T-helper 9 cell (primary cell): ENCODE data around the gene EFCAB6.
"Not testable (repeated sequence)": the region's sequence is repeated elsewhere in the genome, so short reads cannot be mapped to it uniquely, and the experiment has no call there.

Experiments
- DNase-seq: peaks from one replicate; pipeline ENCODE4 v3.0.0-alpha.2; 2020

The EFCAB6 gene

DNA sequence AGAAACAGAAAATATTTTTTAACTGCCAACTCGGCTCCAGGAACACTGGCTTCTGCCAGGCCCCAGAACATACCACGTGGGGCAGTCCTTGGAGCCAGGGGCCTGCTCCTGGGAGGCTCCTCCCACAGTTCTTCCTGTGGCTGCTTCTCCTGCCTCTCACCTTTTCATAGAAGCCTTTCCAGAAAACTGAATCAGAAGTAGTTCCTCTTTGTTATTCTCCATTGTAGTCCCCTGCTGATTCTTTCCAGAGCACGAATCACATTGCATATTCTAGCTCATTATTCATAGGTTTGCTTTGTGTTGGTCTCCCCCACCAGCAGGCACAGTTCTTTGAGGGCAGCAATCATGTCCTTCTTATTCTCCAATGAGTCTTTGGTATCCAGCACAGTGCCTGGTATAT is 106.0 kb downstream of the EFCAB6 start:
- no peak for DNase-seq

DNA sequence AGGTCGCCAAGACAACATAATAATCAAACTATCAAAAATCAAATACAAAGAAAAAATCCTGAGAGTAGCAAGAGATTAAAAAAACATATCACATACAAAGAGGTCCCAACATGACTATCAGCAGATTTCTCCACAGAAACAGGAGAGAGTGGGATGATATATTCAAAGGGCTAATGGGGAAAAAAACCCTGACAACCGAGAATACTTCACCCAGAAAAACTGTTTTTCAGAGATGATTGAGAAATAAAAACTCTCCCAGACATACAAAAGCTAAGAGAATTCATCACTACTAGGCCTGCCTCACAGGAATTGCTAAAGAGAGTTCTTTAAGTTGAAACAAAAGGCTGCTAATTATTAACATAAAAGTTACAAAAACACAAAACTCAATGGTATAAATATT is 108.1 kb downstream of the EFCAB6 start:
- DNase-seq, result no peak

DNA sequence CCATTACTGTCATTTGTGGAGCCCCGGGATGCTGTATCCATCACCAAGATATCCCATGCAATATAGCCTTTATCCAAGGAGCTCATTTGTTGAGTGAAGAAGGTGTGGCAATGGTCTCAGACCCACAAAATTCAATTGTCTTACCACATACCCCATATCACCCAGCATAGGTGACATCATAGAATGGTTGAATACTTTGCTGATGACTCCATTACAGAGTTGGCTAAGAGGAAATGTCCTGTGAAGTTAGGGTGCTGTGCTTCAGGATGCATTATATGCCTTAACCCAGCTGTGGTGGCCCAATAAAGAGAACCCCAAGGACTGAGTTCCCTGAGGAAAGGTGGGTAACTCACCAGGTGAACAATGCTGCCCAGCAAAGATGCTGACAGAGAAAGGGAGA is 113.7 kb downstream of the EFCAB6 start:
- no peak for DNase-seq

DNA sequence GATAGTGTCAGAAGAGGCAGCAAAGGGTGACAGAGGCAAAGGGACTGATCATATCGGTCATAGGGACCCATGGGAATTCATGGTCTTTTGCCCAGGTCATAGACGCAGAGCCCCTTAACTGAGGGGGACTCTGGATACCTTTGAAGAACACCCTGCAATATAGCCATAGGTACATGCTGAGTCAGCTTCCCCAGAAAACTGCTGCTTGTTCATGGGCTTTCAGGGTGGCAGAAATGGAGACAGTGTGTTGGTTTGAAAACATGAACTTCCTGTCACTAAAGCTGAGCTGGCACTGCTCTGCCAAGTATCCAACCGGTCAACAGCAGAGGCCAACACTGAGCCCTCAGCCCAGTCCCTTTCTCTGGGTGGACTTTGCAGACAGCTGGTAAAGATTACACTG is 114.2 kb downstream of the EFCAB6 start:
- DNase-seq, result no peak

DNA sequence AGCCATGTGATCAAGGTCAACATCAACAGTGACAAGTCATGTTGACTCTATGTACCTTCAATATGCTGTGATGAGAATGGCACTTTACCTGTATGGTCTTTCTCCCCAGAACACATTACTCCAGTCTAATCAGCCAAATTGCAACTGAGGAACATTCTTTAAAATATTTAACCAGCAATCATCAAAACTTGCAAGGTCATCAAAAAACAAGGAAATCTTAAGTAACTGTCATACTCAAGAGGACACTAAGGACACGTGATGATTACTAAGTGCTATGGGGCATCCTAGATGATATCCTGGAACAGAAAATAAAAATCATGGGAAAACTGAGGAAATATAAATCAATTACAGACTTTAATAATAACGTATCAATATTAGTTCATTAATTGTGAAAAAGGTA is 118.9 kb downstream of the EFCAB6 start:
- no peak for DNase-seq

DNA sequence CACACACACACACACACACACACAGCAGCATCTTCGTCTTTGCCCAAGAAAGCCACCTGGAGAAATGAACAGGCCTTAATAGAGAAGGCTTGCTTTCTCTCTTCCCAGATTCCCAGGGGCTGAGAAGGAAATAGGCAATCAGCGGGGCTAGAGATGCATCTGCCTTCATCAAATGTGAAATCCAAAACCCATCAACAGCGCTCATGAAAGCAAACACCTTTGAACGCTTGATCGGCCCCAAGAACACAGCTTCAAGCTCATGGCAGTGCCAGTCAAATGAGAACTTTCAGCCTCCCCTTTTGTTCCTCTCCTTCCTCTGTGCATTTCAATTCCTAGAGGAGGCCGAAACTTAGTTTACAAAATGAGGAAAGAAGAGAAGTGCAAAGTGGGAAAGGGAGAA is 122.7 kb downstream of the EFCAB6 start:
- no peak for DNase-seq

DNA sequence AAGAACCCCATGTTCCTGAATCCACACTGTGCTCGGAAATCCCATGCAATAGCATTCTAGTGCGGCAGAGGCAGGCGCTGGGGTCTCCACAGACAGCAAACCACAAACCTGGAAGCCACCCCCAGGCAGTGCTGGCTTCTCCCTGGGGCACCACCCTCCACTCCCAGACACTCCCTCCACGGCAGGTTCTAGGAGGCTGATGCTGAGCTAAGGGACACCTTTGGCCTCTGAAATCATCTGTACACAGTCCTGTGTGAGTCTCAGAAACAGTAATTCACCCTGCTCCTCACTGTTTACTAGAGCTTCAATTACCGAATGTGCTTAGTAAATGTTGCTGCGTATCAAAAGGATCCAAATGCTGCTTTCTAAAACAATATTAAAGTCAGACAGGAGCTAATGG is 129.3 kb downstream of the EFCAB6 start:
- no peak for DNase-seq

DNA sequence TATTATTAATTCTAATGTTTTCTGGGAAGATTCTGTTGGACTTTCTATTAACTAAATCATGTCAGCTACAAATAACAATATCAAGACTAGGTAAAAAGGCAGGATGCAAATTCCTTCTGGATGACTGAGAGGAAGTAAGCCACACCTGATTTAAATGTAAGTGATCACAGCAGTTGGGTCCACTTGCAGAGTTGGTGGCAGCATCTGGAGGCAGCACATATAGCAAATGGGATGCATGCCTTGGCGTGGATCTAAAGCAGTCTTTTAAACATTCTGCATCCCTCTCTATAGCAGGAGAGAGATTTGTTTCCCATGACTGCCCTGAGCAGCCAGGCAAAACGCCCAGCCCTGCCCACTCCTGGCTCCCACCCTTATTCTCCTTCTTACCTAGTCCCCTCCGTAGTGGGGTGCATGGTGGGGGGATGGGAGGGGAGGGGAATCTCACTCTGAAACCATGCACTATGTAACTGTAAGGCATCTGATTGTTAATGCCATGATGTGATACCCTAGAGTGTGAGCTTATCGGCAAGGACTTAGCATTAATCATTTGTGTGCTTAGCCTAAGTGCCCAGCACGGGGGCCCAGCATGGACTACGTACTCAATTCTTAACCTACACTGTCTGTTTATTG is 130.3 kb downstream of the EFCAB6 start:
- no peak for DNase-seq

DNA sequence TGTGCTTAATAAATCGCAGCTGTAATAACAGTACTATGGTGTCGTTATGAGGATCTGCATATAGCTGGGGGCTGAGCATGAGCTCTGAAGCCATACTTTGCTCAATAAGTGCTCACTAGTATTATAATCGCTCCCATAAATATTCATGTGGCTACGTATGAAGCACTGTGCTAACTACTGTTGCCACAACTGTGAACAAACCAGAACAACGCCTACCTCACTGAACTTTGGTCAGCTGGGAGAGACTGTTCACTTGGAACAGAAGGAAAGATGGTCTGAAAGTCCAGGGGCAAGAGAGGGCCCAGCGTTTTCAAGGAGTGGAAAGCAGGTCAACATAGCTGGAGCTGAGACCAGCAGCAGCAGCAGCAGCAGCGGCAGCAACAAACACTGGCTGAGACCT is 141.6 kb downstream of the EFCAB6 start:
- no peak for DNase-seq

DNA sequence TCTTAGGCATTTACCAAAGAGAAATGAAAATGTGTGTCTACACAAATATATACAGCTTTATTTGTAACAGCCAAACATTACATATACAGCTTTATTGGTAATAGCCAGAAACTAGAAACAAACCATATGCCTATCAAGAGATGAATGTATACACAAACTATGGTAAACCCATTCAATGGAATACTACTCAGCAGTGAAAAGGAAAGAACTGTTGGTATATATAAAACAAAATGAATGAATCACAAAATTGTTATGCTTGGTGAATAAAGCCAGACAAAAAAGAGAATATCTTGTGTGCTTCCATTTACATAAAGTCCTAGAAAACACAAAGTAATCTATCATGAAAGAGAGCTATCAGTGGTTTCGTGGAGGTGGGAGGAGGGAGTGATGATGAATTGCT is 142.9 kb downstream of the EFCAB6 start:
- DNase-seq, result no peak

DNA sequence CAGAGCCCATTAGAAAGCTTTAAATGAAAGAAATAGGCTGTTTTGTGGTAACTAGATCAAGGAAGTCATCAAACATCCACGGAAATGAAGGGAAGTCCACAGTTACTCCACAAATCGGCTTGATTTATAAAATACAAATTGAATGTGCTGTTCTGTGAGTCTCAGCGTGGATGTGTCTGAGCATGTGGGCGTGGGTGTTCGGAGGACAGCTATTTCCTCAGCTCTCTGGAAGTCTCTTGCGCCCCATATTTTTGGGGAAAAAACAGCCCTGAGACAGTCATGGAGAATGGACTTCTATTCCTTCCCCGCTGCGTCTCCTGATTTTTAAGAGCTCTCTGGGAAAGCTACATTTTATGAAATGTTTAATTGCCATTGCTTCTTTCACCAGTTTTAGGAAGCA is 144.4 kb downstream of the EFCAB6 start:
- no peak for DNase-seq

DNA sequence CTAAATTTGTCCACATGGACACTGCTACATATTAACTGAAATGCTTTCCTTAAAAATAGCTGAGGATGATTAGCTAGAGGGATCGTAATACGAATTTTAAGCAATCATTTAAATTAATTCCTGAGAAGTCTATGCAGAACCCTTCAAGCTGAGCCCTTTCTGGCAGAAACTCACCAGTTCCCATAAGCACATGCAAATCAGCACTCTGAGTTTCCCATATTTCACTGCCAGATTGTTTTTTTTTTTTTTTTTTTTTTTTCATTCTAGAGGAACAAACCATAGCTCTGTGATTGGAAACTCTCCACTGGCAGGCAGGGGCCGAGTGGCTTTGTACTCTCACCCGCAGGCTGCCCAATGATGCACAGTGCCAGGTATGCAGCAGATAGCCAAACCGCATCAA is 145.6 kb downstream of the EFCAB6 start:
- no peak for DNase-seq

DNA sequence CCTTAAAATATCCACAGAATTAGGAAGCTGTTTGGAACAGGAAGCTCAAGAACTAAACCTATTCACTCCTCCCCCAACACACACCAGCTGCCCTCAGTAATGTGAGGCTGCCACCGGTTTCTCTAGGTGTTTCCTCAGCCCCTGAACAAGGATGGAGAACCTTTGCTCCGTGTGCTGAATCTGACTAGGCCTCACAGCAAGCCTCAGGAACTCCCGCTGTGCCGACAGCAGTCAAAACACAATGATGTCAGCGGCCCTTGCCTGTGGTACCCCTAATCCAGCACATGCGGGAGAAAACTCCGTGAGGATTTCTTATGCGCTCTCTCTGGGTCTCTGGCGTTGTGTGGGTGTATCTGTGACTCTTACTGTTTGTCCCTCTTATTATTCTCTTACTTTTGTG is 153.3 kb downstream of the EFCAB6 start:
- no peak for DNase-seq

DNA sequence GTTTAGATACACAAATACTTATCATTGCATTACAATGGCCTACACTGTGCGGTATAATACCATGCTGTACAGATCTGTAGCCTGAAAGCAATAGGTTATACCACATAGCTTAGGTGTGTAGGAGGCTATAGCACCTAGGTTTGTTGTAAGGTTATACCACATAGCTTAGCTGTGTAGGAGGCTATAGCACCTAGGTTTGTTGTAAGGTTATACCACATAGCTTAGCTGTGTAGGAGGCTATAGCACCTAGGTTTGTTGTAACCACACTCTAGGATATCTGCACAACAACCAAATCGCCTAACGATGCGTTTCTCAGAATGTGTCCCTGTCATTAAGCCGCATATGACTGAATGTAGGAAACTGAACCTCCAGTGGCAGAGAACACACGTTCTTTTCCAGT is 155.5 kb downstream of the EFCAB6 start:
- not testable (repeated sequence) for DNase-seq

DNA sequence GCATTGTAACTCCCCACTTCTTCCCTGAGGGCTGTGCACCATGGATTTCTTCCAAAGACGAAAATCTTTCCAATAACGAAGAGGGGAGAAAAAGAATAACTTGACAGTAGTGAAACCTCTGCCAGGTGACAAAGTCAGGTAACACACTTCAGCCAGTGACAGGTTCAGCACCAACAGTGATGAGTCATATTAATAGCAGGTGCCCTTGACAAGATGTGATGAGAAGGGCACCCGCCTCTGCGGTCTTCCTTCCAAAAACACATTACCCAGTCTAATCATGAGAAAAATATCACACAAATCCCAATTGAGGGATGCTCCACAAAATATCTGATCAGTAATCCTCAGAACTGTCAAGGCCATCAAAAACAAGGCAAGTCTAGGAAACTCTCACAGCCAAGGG is 157.8 kb downstream of the EFCAB6 start:
- no peak for DNase-seq

DNA sequence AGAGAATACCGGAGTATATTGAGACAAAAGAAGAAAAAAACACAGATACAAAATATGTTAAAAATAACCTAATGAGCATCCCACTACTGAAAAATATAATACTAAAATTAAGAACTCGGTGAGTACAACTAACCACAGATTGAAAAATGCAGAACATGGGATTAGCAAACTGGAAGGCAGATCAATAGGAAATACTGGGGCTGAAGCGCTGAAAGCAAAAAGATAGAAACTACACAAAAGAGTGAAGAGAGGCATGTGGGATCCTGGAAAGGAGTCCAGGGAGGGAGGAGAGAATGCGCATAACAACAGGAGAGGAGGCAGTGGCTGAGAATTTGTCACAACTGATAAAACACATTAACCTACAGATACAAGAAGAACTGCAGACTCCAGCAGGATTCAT is 159.3 kb downstream of the EFCAB6 start:
- no peak for DNase-seq

DNA sequence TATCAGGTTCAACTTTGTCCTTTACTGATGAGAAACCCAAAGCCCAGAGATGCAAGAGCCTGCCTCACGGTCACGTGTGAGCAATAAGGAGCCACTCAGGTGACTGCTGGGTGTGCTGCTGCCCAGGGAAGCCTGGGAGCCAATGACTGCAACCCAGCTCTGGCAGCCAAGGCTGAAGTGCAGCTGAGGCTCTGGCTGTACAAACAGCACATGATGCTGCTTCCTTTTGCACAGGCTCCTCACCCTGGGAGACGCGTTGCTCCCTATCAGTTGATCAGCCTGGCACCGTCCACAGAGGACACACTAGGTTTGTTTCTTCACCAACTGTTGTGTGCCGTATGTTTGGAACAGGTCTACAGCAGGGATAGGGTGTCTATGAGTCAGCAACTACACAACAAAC is 168.7 kb downstream of the EFCAB6 start:
- DNase-seq, result no peak

DNA sequence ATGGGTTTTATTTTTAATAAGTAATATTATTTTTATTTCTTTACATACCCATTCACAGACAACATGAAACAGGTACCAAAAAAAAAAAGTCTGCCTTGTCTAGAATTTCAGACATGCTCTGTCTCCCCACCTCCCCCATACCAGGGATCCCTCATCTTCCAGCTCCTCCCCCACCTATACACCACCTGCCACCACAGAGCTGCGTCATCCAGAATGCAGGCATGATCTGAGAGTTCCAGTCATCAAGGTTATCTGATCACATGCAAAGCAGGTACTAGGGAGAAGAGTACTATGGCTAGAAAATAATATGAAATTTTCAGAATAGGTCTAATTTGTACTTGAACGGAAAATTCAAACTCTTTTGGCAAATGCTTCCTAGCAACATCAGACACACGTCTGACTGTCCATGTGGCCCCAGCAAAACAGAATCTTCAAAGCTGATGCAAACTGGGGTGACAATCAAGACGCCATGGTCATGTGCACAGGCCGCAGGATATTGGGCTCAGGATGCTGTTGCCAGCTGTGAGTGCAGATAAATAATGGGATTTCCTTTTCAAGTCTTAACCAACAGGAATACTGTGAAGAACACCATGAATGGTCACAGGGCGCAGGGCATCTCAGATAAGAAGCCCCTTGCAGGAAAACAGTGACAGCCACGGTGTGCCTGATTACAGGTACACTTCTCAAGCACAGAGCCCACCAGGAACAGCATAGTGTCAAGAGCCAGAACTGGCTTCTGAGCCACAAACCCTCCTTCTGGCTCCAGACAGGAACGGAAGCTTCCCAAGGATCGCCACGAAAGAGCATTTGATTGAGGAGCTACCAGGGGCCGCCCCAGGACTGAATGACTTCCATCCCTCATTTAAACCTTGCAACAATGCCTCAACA is 169.5 kb downstream of the EFCAB6 start:
- DNase-seq, result no peak

DNA sequence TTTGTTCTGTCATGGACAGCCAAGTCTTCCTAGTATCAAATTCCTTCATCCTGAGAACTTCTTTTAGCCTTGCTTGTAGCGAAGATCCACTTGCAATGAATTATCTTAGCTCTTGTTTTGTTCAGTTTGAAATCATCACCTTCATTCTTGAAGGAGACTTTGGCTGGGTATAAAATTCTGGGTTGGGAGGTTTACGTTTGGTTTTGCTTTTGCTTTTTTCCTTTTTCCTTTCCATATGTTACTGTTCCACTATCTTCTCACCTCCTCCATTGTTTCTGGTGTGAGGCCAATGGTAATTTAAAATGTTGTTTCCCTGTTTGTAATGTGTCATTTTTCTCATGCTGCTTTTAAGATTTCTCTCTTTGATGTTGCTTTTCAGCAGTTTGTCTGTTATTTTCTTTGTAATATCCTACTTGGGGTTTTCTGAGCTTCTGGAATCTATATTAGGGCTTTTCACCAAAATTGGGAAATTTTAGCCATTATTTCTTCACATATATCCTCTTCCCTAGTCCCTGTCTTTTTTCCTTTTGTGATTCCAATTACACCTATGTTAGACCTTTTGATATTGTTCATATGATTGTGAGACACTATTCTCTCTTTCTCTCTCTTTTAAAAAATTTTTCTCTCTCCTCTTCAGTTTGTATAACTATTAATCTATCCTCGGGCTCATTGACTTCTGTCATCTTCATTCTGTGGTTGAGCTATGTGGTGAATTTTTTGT is 172.7 kb downstream of the EFCAB6 start:
- no peak for DNase-seq

DNA sequence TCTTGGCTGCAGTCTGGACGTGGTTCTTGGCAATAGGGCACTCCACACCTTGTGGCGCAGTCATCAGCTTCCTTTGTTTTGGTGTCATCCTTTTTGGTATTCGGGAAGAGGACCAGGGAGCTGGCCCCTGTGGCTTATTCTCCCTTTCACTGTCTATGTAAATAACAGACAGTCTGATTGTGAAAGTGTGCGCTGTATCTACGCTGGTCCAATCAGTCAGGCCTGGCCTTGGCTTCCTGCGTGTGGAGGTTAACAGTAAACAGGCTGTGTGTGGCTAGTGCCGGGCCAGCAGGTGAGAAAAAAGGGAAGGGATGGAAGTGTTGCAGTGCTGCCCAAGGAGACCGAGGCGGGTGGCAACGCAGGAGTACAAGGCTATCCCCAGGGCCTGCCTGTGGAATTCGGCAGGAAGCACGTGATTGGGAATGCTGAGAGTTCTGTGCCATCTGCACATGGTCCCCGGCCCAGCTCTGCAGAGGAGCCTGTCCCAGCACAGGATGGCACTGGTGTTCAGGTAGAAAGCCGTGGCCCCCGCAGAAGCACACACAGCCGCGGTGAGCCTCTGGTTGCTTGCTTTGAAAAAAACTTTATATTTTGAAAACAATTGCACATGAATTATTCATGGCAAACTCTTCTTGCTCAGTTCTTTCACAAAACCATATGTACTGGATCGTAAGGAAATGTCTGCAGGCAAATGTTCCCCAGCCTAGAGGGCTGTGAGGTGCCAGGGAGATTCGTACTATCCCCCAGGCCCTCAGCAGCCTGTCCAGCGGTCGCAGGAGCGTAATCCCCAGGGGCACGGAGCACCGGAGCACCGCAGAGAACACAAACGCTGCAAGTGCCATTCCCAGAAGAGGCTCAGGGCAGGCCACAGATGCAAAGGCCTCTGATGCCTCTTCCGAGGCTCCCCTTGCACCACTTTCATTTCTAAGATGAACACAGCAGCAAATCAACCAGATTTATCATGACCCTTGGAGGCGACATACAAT is 174.5 kb downstream of the EFCAB6 start:
- DNase-seq, result no peak

DNA sequence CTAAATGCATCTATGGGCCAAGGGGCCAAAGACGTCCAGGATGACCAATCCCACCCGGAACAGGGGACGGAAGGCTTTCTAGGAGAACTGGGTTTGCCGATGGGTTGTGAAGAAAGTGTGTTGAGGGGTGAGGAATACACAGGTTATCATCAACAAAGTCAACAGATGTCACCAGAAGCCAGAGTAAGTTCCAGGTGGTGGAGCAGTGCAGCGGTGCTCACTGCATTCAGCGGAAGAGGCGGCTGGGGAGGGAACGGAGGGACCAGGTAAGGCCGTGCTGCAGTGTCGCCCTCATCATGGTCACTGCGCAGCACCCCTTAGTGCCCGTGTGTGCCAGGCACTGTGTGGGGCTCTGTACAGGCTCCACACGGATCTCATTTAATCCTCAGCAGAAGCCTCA is 176.0 kb downstream of the EFCAB6 start:
- no peak for DNase-seq

DNA sequence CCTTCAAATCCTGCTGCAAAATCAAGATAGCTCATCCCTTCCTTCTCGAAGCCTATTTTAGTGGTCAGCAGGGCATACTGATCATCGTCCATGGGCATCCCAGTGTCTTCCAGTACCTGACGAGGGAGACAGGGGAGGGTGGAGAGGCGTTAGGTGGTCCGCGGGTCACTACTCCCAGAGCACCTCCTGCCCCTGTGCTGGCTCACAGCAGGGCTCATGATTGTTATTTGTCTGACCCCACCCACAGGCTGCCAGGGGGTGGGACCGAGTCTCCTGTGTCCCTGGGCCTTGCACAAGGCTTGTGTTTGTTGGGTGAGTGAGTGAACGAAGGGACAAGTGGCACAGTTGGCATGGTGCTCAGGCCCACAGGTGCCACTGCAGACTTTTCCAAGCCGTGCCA is 177.0 kb downstream of the EFCAB6 start:
- DNase-seq, result no peak

DNA sequence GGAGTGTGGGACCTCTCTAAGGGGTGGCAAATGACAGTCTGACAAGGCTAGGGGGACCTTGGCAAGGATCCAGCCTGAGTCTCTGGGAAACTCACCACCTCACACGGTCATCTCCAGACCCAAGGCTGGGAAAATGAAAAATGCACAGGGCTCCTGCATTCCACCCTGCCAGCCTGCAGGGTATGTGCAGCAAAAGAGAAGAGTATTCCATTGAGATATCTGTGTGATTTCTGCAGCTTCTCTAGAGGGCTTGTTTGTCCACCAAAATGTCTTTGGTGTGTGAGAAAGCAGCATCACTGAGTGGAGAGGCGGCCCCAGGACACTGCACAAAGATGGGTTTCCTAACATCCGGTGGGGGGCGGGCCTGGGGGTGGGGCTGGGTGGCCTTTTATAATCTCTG is 177.8 kb downstream of the EFCAB6 start:
- no peak for DNase-seq
